Hematopoietic multipotent progenitor cell treated with erythropoietin and hydrocortisone succinate and interleukin-3 and kit ligand, for 6 days (in vitro differentiated cells): ENCODE results near the gene SMPX.
"Not testable (repeated sequence)": the region's sequence is repeated elsewhere in the genome, so short reads cannot be mapped to it uniquely, and the experiment has no call there.

ENCODE experiments used
- DNase-seq: peaks from one replicate; pipeline ENCODE4 v3.0.0-alpha.2; 2015

Gene SMPX

GRCh38 chrX:21757960-21758359, at the start of gene SMPX:
SMPX (minus strand) TSS chrX:21758116; CDS start chrX:21754290, 3,826 bp downstream.
- no peak for DNase-seq

GRCh38 chrX:21806691-21807090, 48.8 kb upstream of the SMPX start:
- DNase-seq, result no peak

GRCh38 chrX:21802839-21803238, 44.9 kb upstream of the SMPX start:
- no peak for DNase-seq

GRCh38 chrX:21802054-21802670, 44.2 kb upstream of the SMPX start:
- no peak for DNase-seq

GRCh38 chrX:21800344-21800770, 42.4 kb upstream of the SMPX start:
- DNase-seq, result no peak

GRCh38 chrX:21799767-21800166, 41.9 kb upstream of the SMPX start:
- no peak for DNase-seq

GRCh38 chrX:21798677-21799219, 40.8 kb upstream of the SMPX start:
- no peak for DNase-seq

GRCh38 chrX:21781976-21782375, 24.1 kb upstream of the SMPX start:
- no peak for DNase-seq

- DNase-seq, result no peak
Measured at GRCh38 chrX:21781525-21781924, 23.6 kb upstream of the SMPX start.

- no peak for DNase-seq
Measured at GRCh38 chrX:21779095-21779494, 21.2 kb upstream of the SMPX start.

GRCh38 chrX:21778236-21778635, 20.3 kb upstream of the SMPX start:
- DNase-seq, result no peak

- DNase-seq, result not testable (repeated sequence)
Measured at GRCh38 chrX:21775128-21775527, 17.2 kb upstream of the SMPX start.

- not testable (repeated sequence) for DNase-seq
Measured at GRCh38 chrX:21773036-21773435, 15.1 kb upstream of the SMPX start.

- DNase-seq, result no peak
Measured at GRCh38 chrX:21770631-21771321, 12.9 kb upstream of the SMPX start.

- no peak for DNase-seq
Measured at GRCh38 chrX:21766101-21766500, 8.2 kb upstream of the SMPX start.

- no peak for DNase-seq
Measured at GRCh38 chrX:21764008-21764407, 6.1 kb upstream of the SMPX start.

- no peak for DNase-seq
Measured at GRCh38 chrX:21758488-21758887, 572 bp upstream of the SMPX start.

- DNase-seq, result no peak
Measured at GRCh38 chrX:21756785-21757529, 959 bp downstream of the SMPX start.

GRCh38 chrX:21749924-21750323, 8.0 kb downstream of the SMPX start:
- no peak for DNase-seq

- no peak for DNase-seq
Measured at GRCh38 chrX:21748235-21748634, 9.7 kb downstream of the SMPX start.

GRCh38 chrX:21747558-21747957, 10.4 kb downstream of the SMPX start:
- DNase-seq, result no peak

GRCh38 chrX:21745756-21746155, 12.2 kb downstream of the SMPX start:
- peak; percentile 34 for DNase-seq

- DNase-seq, result no peak
Measured at GRCh38 chrX:21744721-21745120, 13.2 kb downstream of the SMPX start.

- DNase-seq, result no peak
Measured at GRCh38 chrX:21744060-21744459, 13.9 kb downstream of the SMPX start.
